Cardiac fibroblast (primary cell): Measurements from ENCODE around the gene INHBE.
"Not testable (repeated sequence)": the region's sequence is repeated elsewhere in the genome, so short reads cannot be mapped to it uniquely, and the experiment has no call there.

Experiments used
- DNase-seq, 2 donors: peaks; one replicate each; pipeline versions ENCODE4 v3.0.0 to v3.0.0-alpha.2; 2010; ENCODE audit warnings: low read depth in 2 of 2
- H3K4me3 ChIP-seq, 2 donors: replicated peaks in 1 of 2; 1 replicate in 1 of 2; 2 replicates in 1 of 2; pipeline ENCODE4 v1.5.1; 2011; ENCODE audit warnings: low read depth in 2 of 2, low read length in 2 of 2, mild to moderate bottlenecking in 2 of 2, moderate library complexity in 1 of 2
- TF ChIP-seq, protein P1 (sequence below): IDR thresholded peaks from one replicate; pipeline ENCODE4 v1.5.1; 2011; ENCODE audit warnings: low read depth, mild to moderate bottlenecking, low read length, inconsistent platforms

INHBE gene

GRCh38 chr12:57419495-57419894, 35.6 kb upstream of the INHBE start:
- TF ChIP-seq, protein P1, sequence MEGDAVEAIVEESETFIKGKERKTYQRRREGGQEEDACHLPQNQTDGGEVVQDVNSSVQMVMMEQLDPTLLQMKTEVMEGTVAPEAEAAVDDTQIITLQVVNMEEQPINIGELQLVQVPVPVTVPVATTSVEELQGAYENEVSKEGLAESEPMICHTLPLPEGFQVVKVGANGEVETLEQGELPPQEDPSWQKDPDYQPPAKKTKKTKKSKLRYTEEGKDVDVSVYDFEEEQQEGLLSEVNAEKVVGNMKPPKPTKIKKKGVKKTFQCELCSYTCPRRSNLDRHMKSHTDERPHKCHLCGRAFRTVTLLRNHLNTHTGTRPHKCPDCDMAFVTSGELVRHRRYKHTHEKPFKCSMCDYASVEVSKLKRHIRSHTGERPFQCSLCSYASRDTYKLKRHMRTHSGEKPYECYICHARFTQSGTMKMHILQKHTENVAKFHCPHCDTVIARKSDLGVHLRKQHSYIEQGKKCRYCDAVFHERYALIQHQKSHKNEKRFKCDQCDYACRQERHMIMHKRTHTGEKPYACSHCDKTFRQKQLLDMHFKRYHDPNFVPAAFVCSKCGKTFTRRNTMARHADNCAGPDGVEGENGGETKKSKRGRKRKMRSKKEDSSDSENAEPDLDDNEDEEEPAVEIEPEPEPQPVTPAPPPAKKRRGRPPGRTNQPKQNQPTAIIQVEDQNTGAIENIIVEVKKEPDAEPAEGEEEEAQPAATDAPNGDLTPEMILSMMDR, result no peak
- DNase-seq, result no peak
- no peak overlapping the region for H3K4me3 ChIP-seq

- TF ChIP-seq, protein P1, result no peak
- no peak overlapping the region for H3K4me3 ChIP-seq
- no peak for DNase-seq
Observed at GRCh38 chr12:57420482-57420881, 34.6 kb upstream of the INHBE start.

- not testable (repeated sequence) for H3K4me3 ChIP-seq, DNase-seq
Observed at GRCh38 chr12:57426948-57427347, 28.2 kb upstream of the INHBE start.

- no peak overlapping the region for H3K4me3 ChIP-seq
- DNase-seq, result no peak
- TF ChIP-seq, protein P1, result no peak
Observed at GRCh38 chr12:57428965-57429364, 26.1 kb upstream of the INHBE start.

DNA sequence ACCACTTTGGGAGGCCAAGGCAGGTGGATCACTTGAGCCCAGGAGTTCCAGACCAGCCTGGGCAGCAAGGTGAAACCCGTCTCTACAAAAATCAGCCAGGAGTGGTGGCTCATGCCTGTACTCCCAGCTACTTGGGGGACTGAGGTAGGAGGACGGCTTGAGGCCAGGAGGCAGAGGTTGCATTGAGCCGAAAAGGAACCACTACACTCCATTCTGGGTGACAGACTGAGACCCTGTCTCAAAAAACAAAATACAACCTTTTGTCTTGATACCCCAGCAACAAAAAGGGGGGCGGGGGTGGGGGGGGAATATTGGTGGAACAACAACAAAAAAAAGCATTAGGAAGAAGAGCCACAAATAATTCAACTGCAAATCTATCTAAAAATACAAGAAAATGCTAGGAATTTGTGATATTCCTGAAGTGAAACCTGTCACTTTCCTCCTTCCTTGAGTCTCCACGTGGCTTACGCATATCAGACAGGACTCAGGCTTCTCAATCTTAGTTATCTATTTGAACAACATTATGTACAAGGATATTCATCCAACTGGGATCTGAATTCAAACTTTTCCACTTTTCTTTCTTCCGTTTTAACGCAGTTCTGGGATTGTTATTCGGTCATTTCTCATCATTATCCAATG, 25.5 kb upstream of the INHBE start:
- TF ChIP-seq, protein P1, result no peak
- no peak for DNase-seq
- H3K4me3 ChIP-seq, result peak overlapping the region; percentile 56 to 64

- TF ChIP-seq, protein P1, result no peak
- DNase-seq, result peak; percentile 34 to 47
- peak overlapping the region; percentile 56 to 64 for H3K4me3 ChIP-seq
Observed at GRCh38 chr12:57430112-57430930, 24.8 kb upstream of the INHBE start.

DNA sequence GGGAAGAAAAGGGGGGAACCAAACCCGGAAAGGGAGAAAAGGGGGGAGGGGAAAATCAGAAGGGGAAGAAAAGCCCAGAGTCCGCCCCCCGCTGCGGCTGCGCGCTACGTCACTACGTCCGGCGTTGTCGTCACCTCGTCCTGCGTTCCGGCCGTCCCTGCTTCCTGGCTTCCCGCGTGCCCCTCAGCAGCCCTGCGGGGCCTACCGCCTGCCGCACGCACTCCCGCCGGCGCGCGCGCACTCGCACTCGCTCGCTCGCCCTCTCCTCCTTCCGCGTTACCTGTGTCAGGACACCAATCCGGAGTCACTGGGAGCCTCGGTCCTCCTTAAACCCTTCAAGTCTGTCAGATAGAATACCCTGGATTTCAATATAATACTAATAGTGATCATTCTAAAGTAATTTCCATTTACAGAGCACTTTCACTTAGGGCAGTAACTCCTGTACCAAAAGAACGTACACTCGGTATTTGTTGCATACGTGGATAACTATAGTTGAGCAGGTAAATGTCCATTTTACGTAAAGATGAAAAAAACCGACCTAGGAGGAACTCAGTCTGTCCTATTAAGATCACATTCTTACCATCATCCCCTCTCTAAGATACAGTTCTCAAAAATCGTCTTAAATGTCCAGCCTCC, 24.1 kb upstream of the INHBE start, which contains the start of gene R3HDM2:
Gene R3HDM2 (minus strand): TSS at position 113 of the 636 bp plus-strand sequence. CDS start 120,615 bp downstream, outside the sequence.
- TF ChIP-seq, protein P1, result no peak

More for the DNA sequence above, 24.1 kb upstream of the INHBE start, which contains the start of gene R3HDM2:
- peak within 1 kb of the TSS; percentile 56 to 64 for H3K4me3 ChIP-seq
- peak; percentile 94 to 96 for DNase-seq
